Measurements from ENCODE around the gene TTLL5. TPM values are rescaled to one million over a fixed set of nuclear protein-coding genes. Genes with fewer than 3 reads are reported as not detected.
"Not testable (repeated sequence)": the region's sequence is repeated elsewhere in the genome, so short reads cannot be mapped to it uniquely, and the experiment has no call there.

Gene TTLL5
- total RNA-seq, 1 donor from 2014 or later, result 26.0 TPM

- no peak for TF ChIP-seq CTCF (IDR thresholded peaks at IDR 0.05)
- no peak overlapping the region for H3K4me3 ChIP-seq
- intact Hi-C loops (cut with DNase I), result no loop called here
- no peak overlapping the region for H3K27ac ChIP-seq
- no peaks in the 10 kb centered on the region for H3K36me3 ChIP-seq
- H3K4me1 ChIP-seq, result no peaks in the 10 kb centered on the region
- ATAC-seq, result no peak
- no peak for DNase-seq
- H3K9me3 ChIP-seq, result no peaks in the 10 kb centered on the region
- no peaks in the 10 kb centered on the region for H3K27me3 ChIP-seq
These were observed 250.8 kb downstream of the TTLL5 start for GRCh38 chr14:75911883-75912282.

GRCh38 chr14:75913183-75913582 lies 252.1 kb downstream of the TTLL5 start:
- TF ChIP-seq CTCF (IDR thresholded peaks at IDR 0.05), result no peak
- Histone ChIP-seq H3K27me3 (no peaks in the 10 kb centered on the region), H3K4me1 (no peaks in the 10 kb centered on the region), H3K9me3 (no peaks in the 10 kb centered on the region), H3K4me3 (no peak overlapping the region), H3K36me3 (no peaks in the 10 kb centered on the region), H3K27ac (no peak overlapping the region)
- no peak for DNase-seq
- ATAC-seq, result no peak
- intact Hi-C loops (cut with DNase I), result no loop called here

- Histone ChIP-seq H3K27me3 (no peaks in the 10 kb centered on the region), H3K4me3 (no peak overlapping the region), H3K9me3 (no peaks in the 10 kb centered on the region), H3K36me3 (no peaks in the 10 kb centered on the region), H3K4me1 (no peaks in the 10 kb centered on the region), H3K27ac (no peak overlapping the region)
- DNase-seq (no peak), ATAC-seq (no peak)
- no peak for TF ChIP-seq CTCF (IDR thresholded peaks at IDR 0.05)
- intact Hi-C loops (cut with DNase I), result no loop called here
These were observed 254.0 kb downstream of the TTLL5 start for GRCh38 chr14:75915045-75915444.

GRCh38 chr14:75917322-75917945 lies 256.4 kb downstream of the TTLL5 start:
- H3K4me1 ChIP-seq, result no peaks in the 10 kb centered on the region
- TF ChIP-seq CTCF (IDR thresholded peaks at IDR 0.05), result no peak
- intact Hi-C loops (cut with DNase I), result no loop called here
- no peaks in the 10 kb centered on the region for H3K9me3 ChIP-seq
- no peaks in the 10 kb centered on the region for H3K27me3 ChIP-seq
- no peak for ATAC-seq
- H3K27ac ChIP-seq, result no peak overlapping the region
- no peak for DNase-seq
- no peaks in the 10 kb centered on the region for H3K36me3 ChIP-seq
- no peak overlapping the region for H3K4me3 ChIP-seq

GRCh38 chr14:75917946-75918335 lies 256.9 kb downstream of the TTLL5 start:
- Histone ChIP-seq H3K4me3 (no peak overlapping the region), H3K27ac (no peak overlapping the region), H3K9me3 (no peaks in the 10 kb centered on the region), H3K36me3 (no peaks in the 10 kb centered on the region), H3K27me3 (no peaks in the 10 kb centered on the region), H3K4me1 (no peaks in the 10 kb centered on the region)
- TF ChIP-seq CTCF (IDR thresholded peaks at IDR 0.05), result no peak
- ATAC-seq (no peak), DNase-seq (no peak)
- intact Hi-C loops (cut with DNase I), result no loop called here

GRCh38 chr14:75920421-75920820 lies 259.4 kb downstream of the TTLL5 start:
- H3K27ac ChIP-seq; intact Hi-C loops (cut with DNase I); H3K9me3 ChIP-seq; H3K36me3 ChIP-seq; DNase-seq; H3K4me3 ChIP-seq; H3K4me1 ChIP-seq; H3K27me3 ChIP-seq; ATAC-seq: not testable (repeated sequence)

- H3K4me1 ChIP-seq; DNase-seq; H3K9me3 ChIP-seq; intact Hi-C loops (cut with DNase I); H3K27me3 ChIP-seq; H3K27ac ChIP-seq; H3K4me3 ChIP-seq; ATAC-seq; H3K36me3 ChIP-seq: not testable (repeated sequence)
These were observed 264.2 kb downstream of the TTLL5 start for GRCh38 chr14:75925141-75925840.

Measured in upper lobe of right lung (tissue), 1 donor.